Motor neuron (in vitro differentiated cells): ENCODE results near the gene ARID2. TPM values are rescaled to one million over a fixed set of nuclear protein-coding genes. Genes with fewer than 3 reads are reported as not detected.

Experiments
- ATAC-seq, 8 experiments: fragments of 200-7000 bp; cut with Tn5 transposase; replicated peaks in 6 of 8; 2 replicates each; pipeline ENCODE4 v1.8.0; 2021; ENCODE audit warnings: mild to moderate bottlenecking in 8 of 8, moderate library complexity in 8 of 8
- H3K27ac ChIP-seq, 2 donors: fragments of 250-450 bp; sonication (Bioruptor Pico); 2 replicates each; pipeline ENCODE4 v1.9.0; 2021; ENCODE audit warnings: antibody characterized with exemption in 2 of 2, mild to moderate bottlenecking in 2 of 2, moderate library complexity in 1 of 2
- H3K4me1 ChIP-seq, 2 donors: fragments of 250-450 bp; sonication (Bioruptor Pico); replicated peaks in 1 of 2; 2 replicates each; pipeline ENCODE4 v1.6.1; 2021; ENCODE audit warnings: antibody characterized with exemption in 2 of 2, mild to moderate bottlenecking in 2 of 2, moderate library complexity in 1 of 2
- H3K4me3 ChIP-seq, 5 donors: fragments of 250-450 bp; sonication (Bioruptor Pico); 2 replicates each; pipeline ENCODE4 v1.9.0; 2021; ENCODE audit warnings: antibody characterized with exemption in 5 of 5, mild to moderate bottlenecking in 5 of 5, moderate library complexity in 4 of 5
- WGBS, 10 experiments: fragments of 450-650 bp; shearing (Covaris generic); methylation state at CpG; one replicate each; pipeline ENCODE4 v1.0.0; 2022; 5-methylcytosine and 5-hydroxymethylcytosine counted together
- in situ Hi-C, 9 experiments: fragments of 400-800 bp; cut with MboI; loops; one replicate each; pipeline ENCODE4 v1.15.0; 2021; ENCODE audit warnings: low sequenced_read_pairs in 9 of 9, low pct_unique_long_range_greater_than_20kb in 2 of 9; ENCODE audit not compliant: unreplicated experiment in 9 of 9
- total RNA-seq, 8 experiments: library from RNA; unstranded; fragments of 300-600 nt; gene quantifications; 2 replicates each; pipeline versions ENCODE4 v1.2.3 to v1.2.4, GENCODE V29; 2022

Gene ARID2, protein sequence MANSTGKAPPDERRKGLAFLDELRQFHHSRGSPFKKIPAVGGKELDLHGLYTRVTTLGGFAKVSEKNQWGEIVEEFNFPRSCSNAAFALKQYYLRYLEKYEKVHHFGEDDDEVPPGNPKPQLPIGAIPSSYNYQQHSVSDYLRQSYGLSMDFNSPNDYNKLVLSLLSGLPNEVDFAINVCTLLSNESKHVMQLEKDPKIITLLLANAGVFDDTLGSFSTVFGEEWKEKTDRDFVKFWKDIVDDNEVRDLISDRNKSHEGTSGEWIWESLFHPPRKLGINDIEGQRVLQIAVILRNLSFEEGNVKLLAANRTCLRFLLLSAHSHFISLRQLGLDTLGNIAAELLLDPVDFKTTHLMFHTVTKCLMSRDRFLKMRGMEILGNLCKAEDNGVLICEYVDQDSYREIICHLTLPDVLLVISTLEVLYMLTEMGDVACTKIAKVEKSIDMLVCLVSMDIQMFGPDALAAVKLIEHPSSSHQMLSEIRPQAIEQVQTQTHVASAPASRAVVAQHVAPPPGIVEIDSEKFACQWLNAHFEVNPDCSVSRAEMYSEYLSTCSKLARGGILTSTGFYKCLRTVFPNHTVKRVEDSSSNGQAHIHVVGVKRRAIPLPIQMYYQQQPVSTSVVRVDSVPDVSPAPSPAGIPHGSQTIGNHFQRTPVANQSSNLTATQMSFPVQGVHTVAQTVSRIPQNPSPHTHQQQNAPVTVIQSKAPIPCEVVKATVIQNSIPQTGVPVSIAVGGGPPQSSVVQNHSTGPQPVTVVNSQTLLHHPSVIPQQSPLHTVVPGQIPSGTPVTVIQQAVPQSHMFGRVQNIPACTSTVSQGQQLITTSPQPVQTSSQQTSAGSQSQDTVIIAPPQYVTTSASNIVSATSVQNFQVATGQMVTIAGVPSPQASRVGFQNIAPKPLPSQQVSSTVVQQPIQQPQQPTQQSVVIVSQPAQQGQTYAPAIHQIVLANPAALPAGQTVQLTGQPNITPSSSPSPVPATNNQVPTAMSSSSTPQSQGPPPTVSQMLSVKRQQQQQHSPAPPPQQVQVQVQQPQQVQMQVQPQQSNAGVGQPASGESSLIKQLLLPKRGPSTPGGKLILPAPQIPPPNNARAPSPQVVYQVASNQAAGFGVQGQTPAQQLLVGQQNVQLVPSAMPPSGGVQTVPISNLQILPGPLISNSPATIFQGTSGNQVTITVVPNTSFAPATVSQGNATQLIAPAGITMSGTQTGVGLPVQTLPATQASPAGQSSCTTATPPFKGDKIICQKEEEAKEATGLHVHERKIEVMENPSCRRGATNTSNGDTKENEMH (N-terminal part only)
- total RNA-seq = 10 to 100 TPM; 22.4 to 66.4 (median 29.1) TPM

DNA sequence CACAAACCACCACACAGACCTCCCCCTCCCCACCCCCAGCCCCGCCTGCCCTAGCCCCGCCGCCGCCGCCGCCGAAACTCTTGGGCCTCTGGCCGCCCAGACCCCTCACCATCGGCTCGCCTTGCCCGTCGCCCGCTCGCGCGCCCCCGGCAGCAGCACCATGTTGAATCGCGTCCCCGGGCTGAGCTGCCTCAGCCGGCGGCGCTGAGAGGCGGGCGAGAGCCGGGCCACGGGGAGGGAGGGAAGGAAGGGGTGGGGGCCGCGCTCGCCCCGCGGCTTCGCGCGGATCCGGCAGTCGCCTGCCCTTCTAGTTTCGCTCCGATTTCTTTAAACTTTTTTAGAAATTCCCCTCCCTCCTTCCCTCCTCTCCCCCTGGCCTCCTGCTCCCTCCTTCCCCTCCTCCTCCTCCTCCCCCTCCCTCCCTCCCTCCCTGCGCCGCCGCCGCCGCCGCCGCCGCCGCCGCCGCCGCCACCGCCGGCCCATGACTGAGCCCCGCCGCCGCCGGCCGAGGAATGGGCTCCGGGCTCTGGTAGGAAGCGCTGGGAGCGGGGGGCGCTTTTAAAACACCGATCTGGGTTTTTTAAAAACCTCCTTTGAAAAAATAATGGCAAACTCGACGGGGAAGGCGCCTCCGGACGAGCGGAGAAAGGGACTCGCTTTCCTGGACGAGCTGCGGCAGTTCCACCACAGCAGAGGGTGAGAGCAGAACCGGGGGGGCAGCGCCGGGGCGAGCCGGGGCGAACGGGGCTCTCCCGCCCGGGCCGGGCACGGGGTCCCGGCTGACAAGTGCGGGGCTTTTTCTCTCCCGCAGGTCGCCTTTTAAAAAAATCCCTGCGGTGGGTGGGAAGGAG lies at the start of gene ARID2:
Gene ARID2, plus strand, starts transcription at position 474 of the 851 bp plus-strand sequence. Its CDS starts 131 bp downstream, at position 605.
- WGBS, 10 experiments = 3% methylated on average over 8 of the region's 88 CpGs; no CpG with 5 or more reads in 9 of the 10 experiments
- in situ Hi-C loops = no loop called here

GRCh38 chr12:45680362-45680761 lies 49.1 kb upstream of the ARID2 start:
- in situ Hi-C loops = no loop called here
- Histone ChIP-seq H3K4me3 (no peak overlapping the region), H3K27ac (no peak overlapping the region), H3K4me1 (no peaks in the 10 kb centered on the region)
- no peak for ATAC-seq

More for the DNA sequence above, at the start of gene ARID2:
- peak within 1 kb of the TSS; percentile 94 to 97 for H3K27ac ChIP-seq
- H3K4me3 ChIP-seq = peak within 1 kb of the TSS; percentile 65 to 90 (median 72)
- H3K4me1 ChIP-seq = peaks cover 9 to 16% of the 10 kb centered on the region in 2 donors
- ATAC-seq = peak in 7 of 8 experiments; percentile 5 to 37 (median 22)

DNA sequence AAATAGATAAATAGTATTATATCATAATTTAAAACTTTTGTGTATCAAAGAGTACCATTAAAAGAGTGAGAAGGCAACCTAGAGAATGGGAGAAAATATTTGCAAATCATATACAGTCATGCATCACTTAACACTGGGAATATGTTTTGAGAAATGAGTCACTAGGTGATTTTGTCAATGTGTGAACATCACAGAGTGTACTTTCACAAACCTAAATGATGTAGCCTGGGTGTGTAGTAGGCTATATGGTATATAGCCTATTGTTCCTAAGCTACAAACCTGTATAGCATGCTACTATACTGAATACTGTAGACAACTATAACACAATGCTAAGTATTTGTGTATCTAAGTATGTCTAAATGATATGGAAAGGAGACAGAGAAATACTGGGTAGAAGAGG lies 48.0 kb upstream of the ARID2 start:
- H3K4me1 ChIP-seq = no peaks in the 10 kb centered on the region
- in situ Hi-C loops = no loop called here
- H3K4me3 ChIP-seq = no peak overlapping the region
- H3K27ac ChIP-seq = no peak overlapping the region
- ATAC-seq = peak in 2 of 8 experiments; percentile 31 to 60

DNA sequence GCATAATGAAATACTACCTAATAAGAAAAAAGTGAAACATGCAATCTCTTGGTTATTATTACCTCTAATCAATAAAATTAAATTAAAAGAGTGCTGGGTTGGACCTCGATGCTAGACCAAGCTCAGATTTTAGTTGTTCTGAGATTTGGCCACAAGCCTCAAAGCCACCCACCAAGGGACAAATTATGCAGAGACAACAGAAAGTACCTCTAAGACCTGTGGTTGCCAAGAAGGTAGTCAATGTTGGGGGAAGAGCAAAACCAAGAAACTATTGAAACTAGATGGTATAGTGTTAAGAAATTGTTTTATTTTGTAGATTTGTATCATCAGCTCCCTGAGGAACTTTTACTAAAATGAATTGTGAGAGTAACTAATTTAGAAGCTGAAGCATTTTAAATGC lies 43.8 kb upstream of the ARID2 start:
- ATAC-seq = no peak
- 60 to 86% (median 83%) methylated on average over 1 of the region's 1 CpG; no CpG with 5 or more reads in 5 of the 10 experiments for WGBS, 10 experiments
- Histone ChIP-seq H3K27ac (no peak overlapping the region), H3K4me3 (no peak overlapping the region), H3K4me1 (no peaks in the 10 kb centered on the region)
- in situ Hi-C loops = no loop called here

DNA sequence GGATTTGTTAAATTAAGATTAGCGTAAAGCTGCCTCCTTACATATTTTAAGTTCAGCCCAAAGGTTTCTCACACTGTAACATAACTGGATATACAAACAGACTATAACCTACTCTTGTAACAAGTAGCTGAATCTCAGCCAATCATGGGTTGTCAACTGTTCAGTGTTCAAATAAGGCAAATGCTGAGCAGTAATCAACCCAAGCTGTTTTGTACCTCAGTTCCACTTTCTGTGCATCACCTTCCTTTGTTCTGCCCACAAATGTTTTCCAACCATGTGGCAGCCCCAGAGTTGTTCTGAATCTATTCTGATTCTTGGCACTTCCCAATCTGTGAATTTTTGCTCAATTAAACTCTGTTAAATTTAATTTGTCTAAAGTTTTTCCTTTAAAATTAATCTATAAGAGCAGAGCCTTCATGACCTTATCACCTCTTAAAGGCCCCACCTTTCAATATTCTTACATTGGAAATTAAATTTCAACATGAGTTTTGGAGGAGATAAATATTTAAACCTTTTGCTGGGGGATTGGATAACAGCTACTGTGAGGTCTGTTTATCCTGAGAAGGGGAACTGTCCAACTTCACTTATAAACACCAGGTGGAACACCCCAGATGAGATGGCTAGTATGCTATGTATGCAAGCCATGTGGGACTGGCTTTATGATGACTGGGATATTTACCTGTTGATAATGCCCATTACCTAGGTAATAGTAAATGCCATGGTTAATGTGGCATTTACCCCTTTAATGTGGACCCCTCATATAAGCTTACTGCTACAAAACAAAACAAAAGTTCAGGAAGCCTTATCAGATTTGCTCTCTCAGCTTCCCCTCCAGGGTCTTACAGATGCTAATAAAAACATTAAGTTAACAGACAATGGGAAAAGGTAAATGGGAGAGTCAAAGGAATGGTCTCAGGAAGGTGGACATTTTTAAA lies 42.2 kb upstream of the ARID2 start:
- in situ Hi-C loops = no loop called here
- WGBS, 10 experiments = 91 to 100% (median 100%) methylated on average over 1 of the region's 1 CpG; no CpG with 5 or more reads in 3 of the 10 experiments
- no peak overlapping the region for H3K4me3 ChIP-seq
- no peak overlapping the region for H3K27ac ChIP-seq
- H3K4me1 ChIP-seq = no peaks in the 10 kb centered on the region
- ATAC-seq = no peak

- H3K4me1 ChIP-seq = no peaks in the 10 kb centered on the region
- in situ Hi-C loops = no loop called here
- H3K27ac ChIP-seq = no peak overlapping the region
- H3K4me3 ChIP-seq = no peak overlapping the region
- ATAC-seq = peak in 1 of 8 experiments; percentile 47
Observed at GRCh38 chr12:45688183-45688582, 41.3 kb upstream of the ARID2 start.

GRCh38 chr12:45695035-45695434 lies 34.5 kb upstream of the ARID2 start:
- no peak overlapping the region for H3K27ac ChIP-seq
- WGBS, 10 experiments = 46 to 100% (median 71%) methylated on average over 1 to 2 of the region's 2 CpGs; no CpG with 5 or more reads in 3 of the 10 experiments
- in situ Hi-C loops = no loop called here
- no peaks in the 10 kb centered on the region for H3K4me1 ChIP-seq
- ATAC-seq = peak in 2 of 8 experiments; percentile 20 to 43
- no peak overlapping the region for H3K4me3 ChIP-seq

DNA sequence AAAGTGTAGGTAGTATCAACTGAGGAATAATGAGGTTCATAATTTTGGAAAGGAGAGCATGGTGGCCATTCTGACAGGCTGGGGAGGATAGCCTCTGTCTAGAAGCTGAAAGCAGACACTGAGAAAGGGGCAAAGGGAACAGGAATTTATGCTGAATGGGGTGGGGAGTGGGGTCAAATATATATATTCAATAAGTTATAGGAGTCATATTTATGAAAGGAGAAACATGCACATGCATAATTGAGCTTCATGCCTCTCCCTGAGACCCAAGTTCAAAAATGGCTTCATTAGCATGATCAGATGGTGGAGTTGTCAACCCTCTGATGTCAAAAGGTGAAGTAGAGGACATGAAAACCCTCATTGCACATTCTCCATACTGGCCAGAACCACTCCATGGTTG lies 33.9 kb upstream of the ARID2 start:
- H3K4me1 ChIP-seq = no peaks in the 10 kb centered on the region
- H3K27ac ChIP-seq = no peak overlapping the region
- peak in 4 of 8 experiments; percentile 43 to 91 (median 82) for ATAC-seq
- in situ Hi-C loops = no loop called here
- no peak overlapping the region for H3K4me3 ChIP-seq

DNA sequence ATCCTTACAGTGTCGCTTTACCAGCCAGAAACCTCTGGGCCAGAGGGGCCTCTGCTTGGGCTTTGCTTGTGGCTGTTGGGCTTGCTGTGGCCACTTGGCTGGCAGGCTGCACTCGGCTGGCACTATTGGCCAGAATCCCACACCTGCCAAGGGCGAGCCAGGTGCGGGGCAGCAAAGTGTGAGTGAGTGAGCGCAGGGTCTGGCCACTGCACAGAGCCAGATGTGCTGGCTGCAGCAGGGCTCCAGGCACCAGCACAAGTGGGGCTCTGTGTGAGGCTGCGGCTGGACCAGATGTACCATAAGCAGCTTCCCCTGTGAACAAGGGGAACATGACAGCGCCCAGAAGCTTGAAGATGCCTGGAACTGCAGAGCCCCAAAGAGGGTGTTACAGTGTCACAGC lies 33.5 kb upstream of the ARID2 start:
- WGBS, 10 experiments = 48 to 100% (median 98%) methylated on average over 1 to 4 of the region's 7 CpGs; no CpG with 5 or more reads in 4 of the 10 experiments
- Histone ChIP-seq H3K4me3 (no peak overlapping the region), H3K4me1 (no peaks in the 10 kb centered on the region), H3K27ac (no peak overlapping the region)
- ATAC-seq = peak in 4 of 8 experiments; percentile 3 to 40 (median 6)
- in situ Hi-C loops = no loop called here

DNA sequence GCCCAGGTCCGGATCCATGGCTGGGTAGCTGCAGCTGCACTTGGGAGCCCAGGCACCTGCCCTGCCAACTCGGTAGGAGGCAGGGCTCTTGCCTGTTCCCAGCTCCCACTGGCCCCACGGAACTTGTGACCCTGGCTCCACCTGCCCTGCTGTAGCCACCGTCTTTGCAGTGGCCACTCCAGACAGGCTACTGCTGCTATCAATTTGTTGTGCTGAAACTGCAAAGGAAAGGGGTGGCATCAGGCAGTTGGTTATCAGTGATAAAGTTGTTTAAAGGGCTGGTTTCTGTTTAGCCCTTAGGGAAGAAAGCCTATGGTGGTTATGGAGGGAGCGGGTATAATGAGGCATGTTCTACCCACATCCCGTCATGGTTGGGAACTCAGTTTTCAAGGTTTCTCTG lies 32.1 kb upstream of the ARID2 start:
- no peak for ATAC-seq
- in situ Hi-C loops = no loop called here
- Histone ChIP-seq H3K4me1 (no peaks in the 10 kb centered on the region), H3K27ac (no peak overlapping the region), H3K4me3 (no peak overlapping the region)
- WGBS, 10 experiments = 0 to 94% (median 43%) methylated on average over 1 to 3 of the region's 6 CpGs; no CpG with 5 or more reads in 4 of the 10 experiments

DNA sequence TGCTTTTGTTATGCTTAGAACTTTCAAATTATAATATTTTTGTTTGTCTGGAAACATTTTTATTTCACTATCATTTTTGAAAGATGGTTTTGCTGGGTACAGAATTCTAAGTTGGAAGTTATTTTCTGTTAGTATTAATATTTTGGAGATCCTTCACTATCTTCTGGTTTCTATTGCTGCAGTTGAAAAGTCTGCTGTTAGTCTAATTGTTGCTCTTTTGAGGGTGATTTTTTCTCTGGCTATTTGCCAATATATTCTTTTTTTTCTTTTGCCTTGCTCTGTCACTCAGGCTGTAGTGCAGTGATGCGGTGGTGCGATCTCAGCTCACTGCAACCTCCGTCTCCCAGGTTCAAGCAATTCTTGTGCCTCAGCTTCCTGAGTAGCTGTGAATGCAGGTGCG lies 28.2 kb upstream of the ARID2 start:
- WGBS, 10 experiments = 40 to 100% (median 78%) methylated on average over 1 to 3 of the region's 4 CpGs; no CpG with 5 or more reads in 1 of the 10 experiments
- in situ Hi-C loops = loop anchor here in 3 of 9 experiments (25.0 kb wide), 1 partner anchor 164 kb away; no protein-coding TSS in a partner anchor
- Histone ChIP-seq H3K4me1 (no peaks in the 10 kb centered on the region), H3K4me3 (no peak overlapping the region), H3K27ac (no peak overlapping the region)
- ATAC-seq = no peak
